ENCODE measurements around the gene PACC1. TPM values are rescaled to one million over a fixed set of nuclear protein-coding genes. Genes with fewer than 3 reads are reported as not detected.
"Not testable (repeated sequence)": the region's sequence is repeated elsewhere in the genome, so short reads cannot be mapped to it uniquely, and the experiment has no call there.

Gene PACC1
- total RNA-seq, 2 donors from 2014 or later: 3.3 to 3.4 TPM

- DNase-seq (no peak), ATAC-seq (no peak)
- intact Hi-C loops (cut with DNase I): loop anchor here in 1 of 2 donors (10.0 kb wide), 1 partner anchor 95 kb away; no protein-coding TSS in a partner anchor
Measured at GRCh38 chr1:212359794-212360479, 54.7 kb downstream of the PACC1 start.

DNA sequence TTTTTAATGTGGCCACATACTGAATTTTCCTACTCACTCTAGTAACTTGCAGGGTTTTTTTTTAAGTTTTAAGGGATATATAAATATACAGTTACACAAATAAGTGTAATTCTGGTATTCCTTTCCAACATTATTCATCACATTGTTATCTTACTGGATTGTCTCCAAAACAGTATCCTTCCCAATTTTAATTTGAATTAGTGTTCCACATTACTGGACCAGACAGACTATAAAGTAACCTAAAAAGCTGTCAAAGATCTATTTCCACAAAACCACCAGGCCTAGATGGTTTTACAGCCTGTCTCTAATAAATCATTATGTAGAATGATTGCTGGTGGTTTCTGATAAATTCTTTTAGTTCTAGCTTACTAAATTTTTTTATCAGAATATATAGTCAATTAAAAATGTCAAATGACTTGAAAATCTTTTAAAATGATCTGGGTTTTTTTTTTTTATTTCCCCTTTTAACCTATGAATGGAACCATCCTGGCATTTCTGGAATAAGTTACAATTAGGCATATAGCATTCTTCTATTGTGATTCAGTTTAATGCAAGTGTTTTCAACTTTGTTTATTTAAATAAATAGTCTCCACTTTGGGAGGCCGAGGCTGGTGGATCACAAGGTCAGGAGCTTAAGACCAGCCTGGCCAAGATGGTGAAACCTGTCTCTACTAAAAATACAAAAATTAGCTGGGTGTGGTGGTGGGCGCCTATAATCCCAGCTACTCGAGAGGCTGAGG is 59.3 kb downstream of the PACC1 start:
- no peak for ATAC-seq
- DNase-seq: no peak
- intact Hi-C loops (cut with DNase I): no loop called here

DNA sequence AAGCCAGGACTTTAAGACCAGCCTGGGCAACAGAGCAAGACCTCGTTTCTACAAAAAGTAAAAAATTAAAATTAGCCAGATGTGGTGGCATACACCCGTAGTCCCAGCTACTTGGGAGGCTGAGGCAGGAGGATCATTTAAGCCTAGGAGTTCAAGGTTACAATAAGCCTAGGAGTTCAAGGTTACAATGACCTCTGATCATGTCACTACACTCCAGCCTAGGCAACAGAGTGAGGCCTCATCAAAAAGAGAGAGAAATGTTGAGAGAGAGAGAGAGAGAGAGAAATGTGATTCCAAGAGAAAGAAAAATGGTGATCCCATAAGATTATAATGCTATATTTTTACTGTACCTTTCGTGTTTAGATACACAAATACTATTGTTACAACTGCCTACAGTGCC is 60.2 kb downstream of the PACC1 start:
- intact Hi-C loops (cut with DNase I): no loop called here
- ATAC-seq: no peak
- DNase-seq: no peak

DNA sequence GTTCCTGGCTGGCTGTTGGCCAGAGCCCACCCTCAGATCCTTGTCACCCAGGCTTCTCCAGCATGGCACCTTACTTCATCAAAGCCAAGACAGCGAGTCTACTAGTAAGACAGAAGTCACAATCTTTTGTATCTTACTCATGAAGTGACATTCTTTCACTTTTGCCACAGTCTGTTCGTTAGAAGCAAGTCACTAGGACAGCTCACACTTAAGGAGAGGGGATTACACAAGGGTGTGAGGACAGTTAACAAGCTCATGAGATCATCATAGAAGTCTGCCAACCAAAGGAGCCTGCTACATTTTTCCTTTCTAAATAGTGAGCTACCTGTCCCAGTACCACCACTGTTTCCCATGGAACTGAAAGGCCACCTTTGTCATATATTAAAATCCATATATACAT is 61.5 kb downstream of the PACC1 start:
- intact Hi-C loops (cut with DNase I): no loop called here
- peak in 1 of 2 donors; percentile 48 for ATAC-seq
- no peak for DNase-seq

DNA sequence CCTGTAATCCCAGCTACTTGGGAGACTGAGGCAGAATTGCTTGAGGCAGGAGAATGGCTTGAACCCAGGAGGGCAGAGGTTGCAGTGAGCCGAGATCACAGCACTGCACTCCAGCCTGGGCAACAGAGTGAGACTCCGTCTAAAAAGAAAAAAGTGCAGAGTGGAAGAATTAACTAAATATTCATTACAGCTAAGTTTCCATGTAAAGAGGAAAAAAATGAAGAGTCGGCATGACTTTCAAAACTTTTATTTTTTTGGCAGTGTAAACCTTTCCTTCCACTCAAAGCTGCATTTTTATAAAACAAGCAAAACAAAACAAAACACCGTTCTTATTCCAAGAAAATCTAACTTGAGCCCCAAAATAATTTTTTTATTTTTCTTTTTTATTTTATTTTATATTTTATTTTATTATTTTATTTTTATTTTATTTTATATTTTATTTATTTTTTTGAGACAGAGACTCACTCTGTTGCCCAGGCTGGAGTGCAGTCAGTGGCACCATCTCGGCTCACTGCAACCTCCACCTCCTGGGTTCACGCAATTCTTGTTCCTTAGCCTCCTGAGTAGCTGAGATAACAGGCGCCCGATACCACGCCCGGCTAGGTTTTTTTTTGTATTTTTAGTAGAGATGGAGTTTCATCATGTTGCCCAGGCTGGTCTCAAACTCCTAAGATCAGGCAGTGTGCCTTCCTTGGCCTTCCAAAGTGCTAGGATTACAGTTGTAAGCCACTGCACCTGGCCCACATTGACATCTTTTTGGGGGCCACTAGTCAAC is 62.9 kb downstream of the PACC1 start:
- ATAC-seq (no peak), DNase-seq (no peak)
- intact Hi-C loops (cut with DNase I): no loop called here

DNA sequence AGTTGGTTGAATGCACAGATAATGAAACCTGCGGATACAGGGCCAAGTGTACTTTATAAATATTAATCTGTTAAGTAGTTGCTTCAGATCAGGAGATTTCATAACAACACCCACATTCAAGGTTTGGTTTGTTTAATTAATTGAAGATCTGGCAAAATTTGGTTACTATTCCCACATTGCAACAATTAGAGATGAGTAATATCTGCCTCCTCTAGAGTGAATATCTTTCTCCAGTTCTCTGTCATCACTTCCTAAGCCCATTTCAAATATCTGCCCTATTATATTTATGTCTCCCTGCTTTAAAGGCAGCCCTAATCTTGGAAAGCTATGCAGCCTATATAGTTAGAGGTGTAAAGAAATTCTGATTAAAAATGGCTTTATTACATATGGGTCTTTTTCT is 68.1 kb downstream of the PACC1 start:
- no peak for ATAC-seq
- no peak for DNase-seq
- intact Hi-C loops (cut with DNase I): no loop called here

DNA sequence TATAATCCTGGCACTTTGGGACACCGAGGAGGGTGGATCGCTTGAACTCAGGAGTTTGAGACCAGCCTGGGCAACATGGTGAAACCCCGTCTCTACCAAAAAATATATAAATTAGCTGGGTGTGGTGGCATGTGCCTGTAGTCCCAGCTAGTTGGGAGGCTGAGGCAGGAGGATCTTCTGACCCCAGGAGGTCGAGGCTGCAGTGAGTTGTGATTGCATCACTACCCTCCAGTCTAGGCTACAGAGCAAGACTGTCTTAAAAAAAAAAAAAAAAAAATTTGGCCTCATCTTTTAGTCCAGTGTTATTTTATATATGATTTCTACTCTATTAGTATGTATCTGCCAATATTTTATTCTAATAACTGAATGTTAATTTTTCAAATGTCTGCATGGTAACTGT is 69.8 kb downstream of the PACC1 start:
- DNase-seq: no peak
- no peak for ATAC-seq
- intact Hi-C loops (cut with DNase I): no loop called here

DNA sequence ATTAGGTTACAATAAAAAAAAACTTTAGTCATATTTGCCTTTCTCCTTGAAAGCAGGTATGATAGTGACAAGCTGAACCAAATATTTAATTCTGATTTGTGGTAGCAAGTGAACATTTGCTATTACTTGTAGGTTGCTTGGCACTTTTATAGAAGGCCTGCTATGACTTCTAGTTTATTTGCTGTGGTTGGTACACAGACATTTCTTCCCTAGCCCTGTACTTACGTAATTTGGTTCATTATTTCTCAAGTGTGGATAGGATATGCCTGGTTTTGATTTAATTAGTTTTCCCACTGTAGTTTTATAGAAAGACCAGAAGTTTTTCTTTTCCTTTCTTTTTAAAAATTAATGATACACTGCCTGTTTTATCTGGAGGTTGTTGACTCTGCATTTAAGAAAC is 73.6 kb downstream of the PACC1 start:
- intact Hi-C loops (cut with DNase I): no loop called here
- no peak for ATAC-seq
- DNase-seq: no peak

GRCh38 chr1:212329105-212329504 is 85.6 kb downstream of the PACC1 start:
- intact Hi-C loops (cut with DNase I): no loop called here
- ATAC-seq (no peak), DNase-seq (no peak)

- DNase-seq: no peak
- intact Hi-C loops (cut with DNase I): no loop called here
- ATAC-seq: peak in 1 of 2 donors; percentile 39
Measured at GRCh38 chr1:212328248-212328647, 86.4 kb downstream of the PACC1 start.

DNA sequence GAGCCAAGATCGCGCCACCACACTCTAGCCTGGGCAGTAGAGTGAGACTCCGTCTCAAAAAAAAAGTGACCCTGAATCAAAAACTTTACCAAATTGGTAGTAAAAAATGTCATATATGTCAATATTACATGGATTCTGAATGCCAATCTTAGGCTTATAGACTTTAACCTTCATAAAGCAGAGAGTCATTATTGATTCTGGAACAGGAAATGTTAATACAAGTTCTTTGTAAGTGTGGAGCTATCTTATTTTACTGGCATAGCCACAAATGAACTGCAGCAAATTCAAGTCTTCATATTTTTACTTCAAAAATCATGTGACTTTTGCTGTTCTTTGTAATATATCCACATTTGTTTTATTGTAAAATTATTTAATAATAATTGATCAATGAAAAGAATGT is 88.1 kb downstream of the PACC1 start:
- no peak for ATAC-seq
- intact Hi-C loops (cut with DNase I): no loop called here
- no peak for DNase-seq

DNA sequence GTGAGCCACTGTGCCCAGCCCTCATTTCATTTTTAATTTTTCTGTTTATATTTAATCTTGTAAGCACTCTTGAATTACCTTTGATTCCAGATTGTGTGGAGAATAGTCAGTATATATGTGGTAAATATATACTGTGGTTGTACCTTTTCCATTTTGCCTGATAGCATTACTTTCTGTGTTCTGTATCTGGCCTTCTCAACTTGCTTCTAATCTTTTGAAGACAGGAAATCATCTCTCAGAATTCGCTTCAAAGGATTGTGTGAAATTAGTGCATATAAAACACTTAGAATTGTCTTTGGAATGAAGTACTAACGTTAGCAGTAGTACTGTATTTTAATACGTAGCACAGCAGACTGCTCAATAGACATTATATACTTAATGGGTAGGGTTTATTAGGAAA is 91.6 kb downstream of the PACC1 start:
- ATAC-seq: no peak
- intact Hi-C loops (cut with DNase I): no loop called here
- DNase-seq: no peak

GRCh38 chr1:212321031-212321430 is 93.7 kb downstream of the PACC1 start:
- intact Hi-C loops (cut with DNase I); ATAC-seq: not testable (repeated sequence)

DNA sequence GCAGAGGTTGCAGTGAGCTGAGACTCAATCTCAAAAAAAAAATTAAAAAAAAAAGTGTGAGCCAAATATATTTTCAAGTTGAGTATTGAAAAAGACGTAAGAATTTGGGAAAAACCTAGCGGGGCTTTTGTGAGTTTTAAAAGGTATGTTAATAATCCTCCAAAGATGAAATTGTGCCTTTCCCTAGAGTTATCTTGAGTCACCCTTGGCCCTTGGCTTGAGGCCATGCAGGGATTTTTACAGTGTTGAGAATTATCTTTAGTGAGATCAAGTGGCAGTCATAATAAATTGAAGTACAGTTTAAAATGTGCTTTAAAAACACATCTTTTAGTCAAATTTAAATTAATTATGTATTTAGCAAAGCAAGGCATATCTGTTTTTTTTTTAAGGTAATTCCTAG is 96.8 kb downstream of the PACC1 start:
- intact Hi-C loops (cut with DNase I): no loop called here
- ATAC-seq (no peak), DNase-seq (no peak)

More at GRCh38 chr1:212321031-212321430, 93.7 kb downstream of the PACC1 start:
- not testable (repeated sequence) for DNase-seq

DNA sequence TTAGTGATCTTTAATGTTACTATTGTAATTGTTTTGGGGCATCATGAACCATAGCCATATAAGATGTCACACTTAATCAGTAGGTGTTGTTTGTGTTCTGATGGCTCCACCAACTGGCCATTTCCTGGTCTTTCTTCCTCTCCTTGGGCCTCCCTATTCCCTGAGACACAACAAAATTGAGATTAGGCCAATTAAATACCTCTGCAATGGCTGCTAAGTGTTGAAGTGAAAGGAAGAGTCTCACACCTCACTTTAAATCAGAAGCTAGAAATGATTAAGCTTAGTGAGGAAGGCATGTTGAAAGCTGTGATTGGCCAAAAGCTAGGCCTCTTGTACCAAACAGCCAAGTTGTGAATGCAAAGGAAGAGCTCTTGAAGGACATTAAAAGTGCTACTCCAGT is 98.8 kb downstream of the PACC1 start:
- DNase-seq: no peak
- peak; percentile 56 to 64 for ATAC-seq
- intact Hi-C loops (cut with DNase I): no loop called here

GRCh38 chr1:212315184-212315583 is 99.5 kb downstream of the PACC1 start:
- intact Hi-C loops (cut with DNase I): no loop called here
- ATAC-seq (no peak), DNase-seq (no peak)

Measured in left cardiac atrium (tissue), 4 donors.